ENCODE data around the gene CDC42BPB.

- no peak for TF ChIP-seq CTCF (IDR thresholded peaks at IDR 0.05)
- no peak for TF ChIP-seq POLR2A (IDR thresholded peaks at IDR 0.05)
Observed at GRCh38 chr14:103101257-103101962, 44.1 kb upstream of the CDC42BPB start.

All from lower leg skin (tissue), 3 donors.